Right cardiac atrium (tissue), 5 donors: Measurements from ENCODE around the gene IFI27L1. TPM values are rescaled to one million over a fixed set of nuclear protein-coding genes. Genes with fewer than 3 reads are reported as not detected.

Experiments
- ATAC-seq, 2 donors: fragments of 200-7000 bp; cut with Tn5 transposase; one replicate each; pipeline versions ENCODE4 v1.8.0 to v1.9.1; 2020; ENCODE audit warnings: moderate library complexity in 2 of 2, mild to moderate bottlenecking in 1 of 2
- DNase-seq, 3 donors: peaks; one replicate each; pipeline ENCODE4 v3.0.0-alpha.2; 2020
- H3K27ac ChIP-seq: one replicate; pipeline ENCODE4 v1.5.1; 2013; ENCODE audit warnings: mild to moderate bottlenecking, low read length, control low read depth, moderate library complexity
- H3K27me3 ChIP-seq: one replicate; pipeline ENCODE4 v1.6.1; 2013; ENCODE audit not compliant: control insufficient read depth, insufficient read depth
- H3K4me1 ChIP-seq: one replicate; pipeline ENCODE4 v1.6.1; 2013; ENCODE audit warnings: low read length; ENCODE audit not compliant: control insufficient read depth, insufficient read depth
- H3K4me3 ChIP-seq: one replicate; pipeline ENCODE4 v1.5.1; 2013; ENCODE audit warnings: low read length, control low read depth
- H3K9me3 ChIP-seq: one replicate; pipeline ENCODE4 v1.6.1; 2013; ENCODE audit warnings: low read length; ENCODE audit not compliant: control insufficient read depth
- WGBS: extraction: QIAGEN DNeasy Blood & Tissue Kit; methylation state at CpG from one replicate; pipeline ENCODE4 v1.1.7; 2013; 5-methylcytosine and 5-hydroxymethylcytosine counted together
- intact Hi-C, 4 donors: fragments of 100-400 bp; cut with DNase I; formaldehyde crosslinking; loops; one replicate each; pipeline versions ENCODE4 v1.11.0 to v1.14.0; 2022 to 2023
- polyA plus RNA-seq: library from polyadenylated mRNA; stranded (reverse); fragments of 200-250 nt; gene quantifications from one replicate; pipeline ENCODE4 v1.2.3, GENCODE V29; 2013
- total RNA-seq, 4 donors: library from RNA; stranded (reverse); fragmentation: NEBNext Ultra II Directional; extraction: Animal tissue kit (Norgen Biotek cat#: 25700); gene quantifications; one replicate each; pipeline ENCODE4 v1.2.1, GENCODE V29; 2021
- donor health status: healthy with polysubstance abuse.
- donor health status: DM: no; HTN: yes; CAD: no.
- donor health status: DM: no; HTN: no; CAD: no.
- donor health status: DM: no; HTN: yes; CAD: no; lungs with severe emphysema.
- donor health status: DM: yes; HTN: yes; CAD: no.

Gene IFI27L1
- total and polyA plus RNA-seq, 5 donors = 12.7 to 37.9 (median 15.6) TPM

- Histone ChIP-seq H3K27me3 (no peaks in the 10 kb centered on the region), H3K4me1 (peaks cover 1% of the 10 kb centered on the region), H3K9me3 (no peaks in the 10 kb centered on the region), H3K27ac (no peak overlapping the region), H3K4me3 (no peak overlapping the region)
- no peak for ATAC-seq
- no peak for DNase-seq
- WGBS = 71% methylated on average over 4 of the region's 4 CpGs
- intact Hi-C loops = no loop called here
Observed at GRCh38 chr14:94087891-94088290, 6.8 kb downstream of the IFI27L1 start.

DNA sequence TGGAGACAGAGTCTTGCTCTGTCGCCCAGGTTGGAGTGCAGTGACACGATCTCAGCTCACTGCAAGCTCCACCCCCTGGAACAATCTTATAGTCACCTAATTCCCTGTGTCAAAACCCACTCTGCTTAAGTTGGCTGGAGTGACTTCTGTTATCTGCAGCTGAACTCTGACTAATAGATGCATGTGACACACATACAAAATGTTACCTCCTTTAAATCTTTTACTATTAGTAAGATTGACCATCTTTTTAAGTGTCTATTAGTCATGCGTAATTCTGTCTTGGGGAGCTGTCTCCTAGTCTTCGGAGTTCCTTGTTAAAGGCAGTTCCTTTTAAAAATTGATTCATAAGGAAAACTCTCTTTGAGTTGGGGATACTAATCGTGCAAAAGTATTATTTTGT lies 7.4 kb downstream of the IFI27L1 start:
- ATAC-seq (no peak), DNase-seq (no peak)
- 87% methylated on average over 5 of the region's 5 CpGs for WGBS
- intact Hi-C loops = no loop called here
- Histone ChIP-seq H3K9me3 (no peaks in the 10 kb centered on the region), H3K4me3 (no peak overlapping the region), H3K4me1 (peaks cover 1% of the 10 kb centered on the region), H3K27me3 (no peaks in the 10 kb centered on the region), H3K27ac (no peak overlapping the region)

DNA sequence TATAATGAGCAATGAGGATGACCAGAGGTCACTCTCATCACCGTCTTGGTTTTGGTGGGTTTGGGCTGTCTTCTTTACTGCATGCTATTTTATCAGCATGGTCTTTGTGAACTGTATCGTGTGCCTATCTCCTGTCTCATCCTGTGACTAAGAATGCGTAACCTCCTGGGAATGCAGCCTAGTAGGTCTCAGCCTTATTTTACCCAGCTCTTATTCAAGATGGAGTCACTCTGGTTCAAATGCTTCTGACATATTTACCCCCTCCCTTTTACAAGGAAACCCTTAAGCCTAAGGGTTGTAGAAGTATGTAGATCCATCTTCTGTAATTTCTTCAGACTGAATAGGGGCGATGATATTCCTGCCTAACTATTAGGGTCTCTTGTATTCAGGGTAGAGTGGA lies 8.4 kb downstream of the IFI27L1 start:
- 84% methylated on average over 4 of the region's 4 CpGs for WGBS
- H3K9me3 ChIP-seq = no peaks in the 10 kb centered on the region
- intact Hi-C loops = no loop called here
- no peak for ATAC-seq
- no peak for DNase-seq
- H3K4me3 ChIP-seq = no peak overlapping the region
- H3K27me3 ChIP-seq = no peaks in the 10 kb centered on the region
- H3K27ac ChIP-seq = no peak overlapping the region
- peaks cover 1% of the 10 kb centered on the region for H3K4me1 ChIP-seq

- Histone ChIP-seq H3K27ac (no peak overlapping the region), H3K9me3 (no peaks in the 10 kb centered on the region), H3K4me3 (no peak overlapping the region), H3K27me3 (no peaks in the 10 kb centered on the region), H3K4me1 (no peaks in the 10 kb centered on the region)
- intact Hi-C loops = no loop called here
- no peak for ATAC-seq
- DNase-seq = no peak
- WGBS = 94% methylated on average over 2 of the region's 2 CpGs
Observed at GRCh38 chr14:94093418-94093817, 12.3 kb downstream of the IFI27L1 start.

DNA sequence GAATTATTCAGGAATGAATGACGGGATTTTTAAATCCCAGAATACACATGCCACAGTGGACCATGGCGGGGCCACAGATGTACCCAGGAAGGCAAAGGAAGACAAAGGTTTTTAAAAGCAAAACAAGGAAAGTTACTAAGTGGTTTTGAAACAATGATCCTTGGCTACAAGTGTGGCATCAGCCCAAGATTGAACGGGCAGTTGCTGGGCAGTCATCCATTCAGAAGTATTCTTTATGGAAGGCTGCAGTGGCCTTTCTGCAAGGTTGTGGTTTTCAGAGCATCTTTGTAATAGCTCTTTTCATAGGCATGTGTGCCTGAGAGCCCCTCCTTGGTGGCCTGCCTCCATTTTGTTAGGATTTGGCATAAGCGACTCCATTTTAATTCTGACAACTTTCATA lies 16.0 kb downstream of the IFI27L1 start:
- DNase-seq (no peak), ATAC-seq (no peak)
- Histone ChIP-seq H3K27me3 (no peaks in the 10 kb centered on the region), H3K4me1 (no peaks in the 10 kb centered on the region), H3K27ac (no peak overlapping the region), H3K4me3 (no peak overlapping the region), H3K9me3 (no peaks in the 10 kb centered on the region)
- 94% methylated on average over 4 of the region's 4 CpGs for WGBS
- intact Hi-C loops = no loop called here

- 63% methylated on average over 10 of the region's 10 CpGs for WGBS
- Histone ChIP-seq H3K4me1 (no peaks in the 10 kb centered on the region), H3K27ac (no peak overlapping the region), H3K9me3 (no peaks in the 10 kb centered on the region), H3K4me3 (no peak overlapping the region), H3K27me3 (no peaks in the 10 kb centered on the region)
- intact Hi-C loops = no loop called here
- ATAC-seq (no peak), DNase-seq (no peak)
Observed at GRCh38 chr14:94098326-94098992, 17.3 kb downstream of the IFI27L1 start.

DNA sequence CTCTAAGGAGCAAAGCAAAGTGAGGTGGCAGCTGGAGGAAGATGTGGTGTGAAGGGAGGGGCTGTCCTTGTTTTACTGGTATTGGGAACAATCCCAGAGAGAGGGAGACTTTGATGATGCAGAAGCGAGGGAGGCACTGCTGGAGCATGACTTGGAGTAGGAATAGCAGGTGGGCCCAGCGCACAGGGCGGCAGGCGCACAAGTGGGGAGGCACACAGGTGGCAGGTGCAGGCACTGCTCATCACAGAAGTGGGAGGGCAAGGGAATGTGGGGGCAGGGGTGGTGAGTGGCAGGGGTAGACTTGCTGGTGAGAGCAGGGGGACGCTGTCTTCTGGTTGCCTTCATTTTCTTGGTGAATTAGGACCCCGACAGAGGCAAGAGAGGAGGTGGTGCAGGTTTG lies 17.9 kb downstream of the IFI27L1 start:
- H3K27me3 ChIP-seq = no peaks in the 10 kb centered on the region
- 83% methylated on average over 6 of the region's 6 CpGs for WGBS
- H3K4me1 ChIP-seq = no peaks in the 10 kb centered on the region
- H3K9me3 ChIP-seq = no peaks in the 10 kb centered on the region
- ATAC-seq (no peak), DNase-seq (no peak)
- no peak overlapping the region for H3K27ac ChIP-seq
- intact Hi-C loops = no loop called here
- H3K4me3 ChIP-seq = no peak overlapping the region

GRCh38 chr14:94100847-94101246 lies 19.7 kb downstream of the IFI27L1 start:
- peak in 1 of 2 donors; percentile 39 for ATAC-seq

DNA sequence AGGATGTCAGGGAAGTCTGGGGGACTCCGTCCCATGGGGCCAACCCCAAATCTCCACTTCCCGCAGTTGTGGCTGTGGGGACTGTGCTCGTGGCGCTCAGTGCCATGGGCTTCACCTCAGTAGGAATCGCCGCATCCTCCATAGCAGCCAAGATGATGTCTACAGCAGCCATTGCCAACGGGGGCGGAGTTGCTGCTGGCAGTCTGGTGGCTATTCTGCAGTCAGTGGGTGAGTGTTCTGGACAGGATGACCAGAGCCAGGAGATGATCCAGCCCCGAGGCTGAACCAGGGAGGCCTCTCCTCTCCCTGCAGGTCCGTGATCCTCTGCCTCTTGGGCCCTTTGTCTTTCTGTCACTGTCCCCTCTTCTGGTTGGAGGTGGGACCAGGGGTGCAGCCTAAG lies 20.6 kb downstream of the IFI27L1 start:
- no peaks in the 10 kb centered on the region for H3K27me3 ChIP-seq
- peak in 2 of 3 donors; percentile 60 to 64 for DNase-seq
- WGBS = 83% methylated on average over 10 of the region's 10 CpGs
- intact Hi-C loops = no loop called here
- H3K4me1 ChIP-seq = no peaks in the 10 kb centered on the region
- peak in 1 of 2 donors; percentile 37 for ATAC-seq
- no peaks in the 10 kb centered on the region for H3K9me3 ChIP-seq
- no peak overlapping the region for H3K27ac ChIP-seq
- H3K4me3 ChIP-seq = no peak overlapping the region

More at GRCh38 chr14:94100847-94101246, 19.7 kb downstream of the IFI27L1 start:
- H3K27me3 ChIP-seq = no peaks in the 10 kb centered on the region
- no peak overlapping the region for H3K4me3 ChIP-seq
- no peak overlapping the region for H3K27ac ChIP-seq
- no peak for DNase-seq
- intact Hi-C loops = no loop called here
- 75% methylated on average over 4 of the region's 4 CpGs for WGBS
- no peaks in the 10 kb centered on the region for H3K9me3 ChIP-seq
- H3K4me1 ChIP-seq = no peaks in the 10 kb centered on the region

DNA sequence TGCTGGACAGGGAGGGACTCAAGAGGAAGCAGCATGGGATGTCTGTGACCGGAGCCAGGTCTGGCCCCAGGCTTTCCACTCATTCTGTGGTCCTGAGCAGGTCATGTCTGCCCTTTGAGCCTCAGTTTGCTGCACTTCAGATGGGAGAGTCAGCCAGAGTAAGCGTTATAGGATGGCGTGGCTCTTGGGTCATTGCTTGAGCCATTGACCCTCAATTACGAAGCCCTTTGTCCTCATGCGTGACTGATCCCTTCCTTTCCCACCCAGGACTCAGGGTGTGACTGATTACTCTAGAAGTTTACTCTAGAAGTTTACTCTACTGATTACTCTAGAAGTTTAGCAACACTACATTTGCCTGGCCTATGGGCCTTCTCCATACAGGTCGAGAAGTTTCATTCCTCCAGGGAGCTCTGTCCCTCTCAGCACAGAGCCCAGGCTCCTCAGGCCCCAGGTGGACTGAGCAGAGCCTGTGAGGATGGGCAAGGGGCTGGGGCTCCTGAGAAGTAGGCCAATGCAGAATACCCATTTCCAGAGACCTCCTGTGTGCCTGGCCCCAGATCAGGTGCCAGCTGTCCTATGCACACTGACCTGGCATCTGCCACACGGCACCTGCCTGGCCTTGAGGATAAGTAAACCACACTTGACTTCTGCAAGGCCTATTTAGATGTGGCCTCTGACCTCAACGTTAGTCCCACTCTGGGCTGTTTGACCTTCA lies 21.8 kb downstream of the IFI27L1 start:
- intact Hi-C loops = no loop called here
- 91% methylated on average over 8 of the region's 8 CpGs for WGBS
- Histone ChIP-seq H3K4me1 (no peaks in the 10 kb centered on the region), H3K4me3 (no peak overlapping the region), H3K27me3 (no peaks in the 10 kb centered on the region), H3K9me3 (no peaks in the 10 kb centered on the region), H3K27ac (no peak overlapping the region)
- DNase-seq (no peak), ATAC-seq (no peak)

DNA sequence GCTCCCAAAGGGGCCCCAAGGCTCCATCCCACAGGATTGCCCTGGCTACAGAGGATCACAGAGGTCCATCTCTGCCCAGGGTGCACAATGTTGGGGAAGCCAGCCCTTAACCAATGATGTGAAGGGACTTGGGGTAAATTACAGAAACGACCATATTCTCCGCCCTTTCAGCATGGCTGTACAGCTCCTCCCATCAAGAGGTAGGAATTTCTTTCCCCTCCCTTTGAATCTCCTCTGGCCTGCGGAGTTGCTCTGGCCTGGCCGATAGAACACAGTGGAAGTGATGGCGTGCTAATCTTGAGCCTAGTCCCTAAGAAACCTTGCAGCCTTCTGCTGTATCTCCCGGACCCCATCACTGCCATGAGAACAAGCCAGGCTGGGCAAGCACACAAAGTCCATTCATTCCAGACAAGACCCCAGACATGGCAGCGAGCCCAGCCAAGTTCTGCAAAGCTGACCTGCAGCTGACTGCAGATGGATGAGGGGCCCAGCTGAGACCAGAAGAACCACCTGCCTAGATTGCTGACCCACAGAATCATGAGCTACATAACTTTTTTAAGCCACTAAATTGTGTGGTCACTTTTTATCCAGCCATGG lies 22.5 kb downstream of the IFI27L1 start:
- Histone ChIP-seq H3K4me3 (no peak overlapping the region), H3K27me3 (no peaks in the 10 kb centered on the region), H3K27ac (no peak overlapping the region), H3K4me1 (no peaks in the 10 kb centered on the region), H3K9me3 (no peaks in the 10 kb centered on the region)
- DNase-seq = no peak
- no peak for ATAC-seq
- intact Hi-C loops = no loop called here
- WGBS = 52% methylated on average over 7 of the region's 7 CpGs
